IMR-90 (cell line): ENCODE data around the gene TTYH3. TPM values are rescaled to one million over a fixed set of nuclear protein-coding genes. Genes with fewer than 3 reads are reported as not detected.

Experiments
- ATAC-seq: fragments of 200-7000 bp; cut with Tn5 transposase; 2 replicates; pipeline ENCODE4 v1.9.1; 2020; ENCODE audit warnings: low read depth, mild to moderate bottlenecking, moderate library complexity
- BruUV-seq: library from RNA; stranded (reverse); fragments of 400-500 nt; replicated peaks from 2 replicates; lab custom pipeline; 2021; lab: Mats Ljungman, UMichigan
- CTCF ChIA-PET: fragments of 300-600 bp; formaldehyde crosslinking; extraction: SDS; loops from one replicate; lab custom pipeline; 2021; ENCODE audit warnings: antibody characterized with exemption; lab: Yijun Ruan, JAX
- POLR2A ChIA-PET: fragments of 300-600 bp; sonication (Branson Sonifier 250); formaldehyde crosslinking; loops from one replicate; lab custom pipeline; 2022; ENCODE audit warnings: antibody characterized with exemption; ENCODE audit not compliant: unreplicated experiment; lab: Charles Lee
- DNase-seq: peaks from one replicate; pipeline ENCODE4 v3.0.0; 2013
- H2AFZ ChIP-seq: replicated peaks from 2 replicates; pipeline ENCODE3; 2013; ENCODE audit warnings: low read length, mild to moderate bottlenecking; ENCODE audit not compliant: poor library complexity
- H2AK5ac ChIP-seq: 2 replicates; pipeline ENCODE4 v1.6.1; 2013; ENCODE audit warnings: low read depth, low read length, inconsistent platforms
- H2AK9ac ChIP-seq: replicated peaks from 2 replicates; pipeline ENCODE3; 2013; ENCODE audit warnings: mild to moderate bottlenecking, low read depth, low read length, moderate library complexity; ENCODE audit not compliant: poor library complexity
- H2BK120ac ChIP-seq: 2 replicates; pipeline ENCODE4 v1.6.1; 2013; ENCODE audit warnings: low read depth, low read length, inconsistent platforms
- H2BK15ac ChIP-seq: 3 replicates; pipeline ENCODE4 v1.6.1; 2013; ENCODE audit warnings: low read depth, low read length, inconsistent platforms
- H2BK20ac ChIP-seq: 2 replicates; pipeline ENCODE4 v1.6.1; 2013; ENCODE audit warnings: low read depth, mild to moderate bottlenecking, inconsistent platforms, low read length, moderate library complexity
- H2BK5ac ChIP-seq: 2 replicates; pipeline ENCODE4 v1.6.1; 2013; ENCODE audit warnings: mild to moderate bottlenecking, low read depth, low read length, inconsistent platforms; ENCODE audit not compliant: poor library complexity, severe bottlenecking
- H3K14ac ChIP-seq: replicated peaks from 2 replicates; pipeline ENCODE4 v1.6.1; 2013; ENCODE audit warnings: low read depth, low read length, inconsistent platforms
- H3K18ac ChIP-seq: 2 replicates; pipeline ENCODE4 v1.6.1; 2013; ENCODE audit warnings: low read depth, low read length, control low read depth
- H3K23ac ChIP-seq: 2 replicates; pipeline ENCODE4 v1.6.1; 2013; ENCODE audit warnings: low read depth, low read length, inconsistent platforms
- H3K27ac ChIP-seq: 2 replicates; pipeline ENCODE4 v1.5.1; 2013; ENCODE audit warnings: mild to moderate bottlenecking, control low read depth, low read length; ENCODE audit not compliant: insufficient read depth
- H3K27me3 ChIP-seq: 2 replicates; pipeline ENCODE4 v1.6.1; 2013; ENCODE audit warnings: low read length; ENCODE audit not compliant: control insufficient read depth, insufficient read depth
- H3K36me3 ChIP-seq: 2 replicates; pipeline ENCODE4 v1.6.1; 2013; ENCODE audit warnings: low read length, mixed read lengths; ENCODE audit not compliant: control insufficient read depth, insufficient read depth
- H3K4ac ChIP-seq: 2 replicates; pipeline ENCODE4 v1.6.1; 2013; ENCODE audit warnings: low read depth, low read length, inconsistent platforms
- H3K4me1 ChIP-seq: 2 replicates; pipeline ENCODE4 v1.6.1; 2013; ENCODE audit warnings: low read length, mixed read lengths; ENCODE audit not compliant: control insufficient read depth, insufficient read depth
- H3K4me2 ChIP-seq: 2 replicates; pipeline ENCODE4 v1.6.1; 2013; ENCODE audit warnings: low read depth, mild to moderate bottlenecking, control low read depth, low read length, moderate library complexity
- H3K4me3 ChIP-seq: 2 replicates; pipeline ENCODE4 v1.5.1; 2013; ENCODE audit warnings: low read depth, mild to moderate bottlenecking, control low read depth, low read length, moderate library complexity; ENCODE audit not compliant: insufficient read depth
- H3K56ac ChIP-seq: 2 replicates; pipeline ENCODE4 v1.6.1; 2013; ENCODE audit warnings: low read length, inconsistent platforms; ENCODE audit not compliant: insufficient read depth; ENCODE audit errors: extremely low read depth
- H3K79me1 ChIP-seq, 2 experiments: 2 replicates each; pipeline ENCODE4 v1.6.1; 2013; ENCODE audit warnings: low read length in 2 of 2, inconsistent platforms in 1 of 2, low read depth in 1 of 2
- H3K9ac ChIP-seq: 2 replicates; pipeline ENCODE4 v1.6.1; 2013; ENCODE audit warnings: low read depth, low read length, control low read depth
- H3K9me1 ChIP-seq: 2 replicates; pipeline ENCODE4 v1.6.1; 2013; ENCODE audit warnings: low read length, inconsistent platforms; ENCODE audit not compliant: insufficient read depth
- H3K9me3 ChIP-seq: 2 replicates; pipeline ENCODE4 v1.6.1; 2013; ENCODE audit warnings: low read length; ENCODE audit not compliant: control insufficient read depth, insufficient read depth
- H4K20me1 ChIP-seq: 2 replicates; pipeline ENCODE4 v1.6.1; 2013; ENCODE audit warnings: low read length, inconsistent platforms; ENCODE audit not compliant: insufficient read depth
- H4K5ac ChIP-seq: 2 replicates; pipeline ENCODE4 v1.6.1; 2013; ENCODE audit warnings: mild to moderate bottlenecking, low read depth, low read length, control low read depth
- H4K8ac ChIP-seq, 2 experiments: 2 replicates each; pipeline ENCODE4 v1.6.1; 2013; ENCODE audit warnings: low read depth in 2 of 2, low read length in 2 of 2, control low read depth in 1 of 2, inconsistent platforms in 1 of 2
- H4K91ac ChIP-seq: 2 replicates; pipeline ENCODE4 v1.6.1; 2013; ENCODE audit warnings: low read depth, low read length, inconsistent platforms; ENCODE audit not compliant: insufficient read depth
- BHLHE40 ChIP-seq: fragments of 150-350 bp; IDR thresholded peaks from 2 replicates; pipeline ENCODE4 v1.6.1; 2016; ENCODE audit warnings: mild to moderate bottlenecking, low read depth, low read length
- CEBPB ChIP-seq: IDR thresholded peaks from 2 replicates; pipeline ENCODE4 v1.6.1; 2012; ENCODE audit warnings: low read depth, low read length, improper control_type of control experiment
- CHD1 ChIP-seq: IDR thresholded peaks from 2 replicates; pipeline ENCODE4 v1.6.1; 2012; ENCODE audit warnings: low read depth, low read length, improper control_type of control experiment
- CTCF ChIP-seq: conservative IDR thresholded peaks from 2 replicates; pipeline ENCODE4 v1.5.1; 2012; ENCODE audit warnings: mild to moderate bottlenecking, low read depth, low read length, improper control_type of control experiment
- ELK1 ChIP-seq: fragments of 150-350 bp; IDR thresholded peaks from 2 replicates; pipeline ENCODE4 v1.6.1; 2016; ENCODE audit warnings: low read depth, mild to moderate bottlenecking, low read length, moderate library complexity, borderline replicate concordance
- FOS ChIP-seq: fragments of 150-350 bp; IDR thresholded peaks from 2 replicates; pipeline ENCODE4 v1.6.1; 2016; ENCODE audit warnings: low read depth, low read length
- MAFK ChIP-seq: IDR thresholded peaks from 2 replicates; pipeline ENCODE4 v1.6.1; 2012; ENCODE audit warnings: low read depth, low read length, improper control_type of control experiment
- MAZ ChIP-seq: IDR thresholded peaks from 2 replicates; pipeline ENCODE4 v1.6.1; 2012; ENCODE audit warnings: low read depth, mild to moderate bottlenecking, low read length, improper control_type of control experiment, moderate library complexity, borderline replicate concordance
- MXI1 ChIP-seq: IDR thresholded peaks from 2 replicates; pipeline ENCODE4 v1.6.1; 2012; ENCODE audit warnings: low read depth, mild to moderate bottlenecking, low read length, moderate library complexity, borderline replicate concordance
- NFE2L2 ChIP-seq: fragments of 150-350 bp; IDR thresholded peaks from 2 replicates; pipeline ENCODE4 v1.6.1; 2016; ENCODE audit warnings: low read depth, mild to moderate bottlenecking, low read length
- POLR2A ChIP-seq: IDR thresholded peaks from 2 replicates; pipeline ENCODE4 v1.6.1; 2012; ENCODE audit warnings: mild to moderate bottlenecking, low read depth, low read length
- RCOR1 ChIP-seq: IDR thresholded peaks from 2 replicates; pipeline ENCODE4 v1.6.1; 2012; ENCODE audit warnings: mild to moderate bottlenecking, low read length, improper control_type of control experiment; ENCODE audit not compliant: insufficient replicate concordance
- SMC3 ChIP-seq: fragments of 150-350 bp; IDR thresholded peaks from 2 replicates; pipeline ENCODE4 v1.6.1; 2016; ENCODE audit warnings: low read depth, mild to moderate bottlenecking, antibody characterized with exemption, low read length, moderate library complexity
- USF2 ChIP-seq: fragments of 150-350 bp; IDR thresholded peaks from 2 replicates; pipeline ENCODE4 v1.6.1; 2017; ENCODE audit warnings: mild to moderate bottlenecking, antibody characterized with exemption, low read length, low read depth
- WGBS, 2 experiments: methylation state at CpG; one replicate each; pipeline versions ENCODE4 v1.1.5 to v1.1.7; 2013; ENCODE audit warnings: missing lambda C conversion rate in 2 of 2; ENCODE audit not compliant: insufficient read length in 1 of 2; ENCODE audit errors: extremely low coverage in 2 of 2; 5-methylcytosine and 5-hydroxymethylcytosine counted together
- dilution Hi-C: fragments of 300-500 bp; cut with HindIII; formaldehyde crosslinking; loops from one replicate; pipeline ENCODE4 v1.14.3; 2018; ENCODE audit warnings: low sequenced_read_pairs; ENCODE audit not compliant: unreplicated experiment
- in situ Hi-C: fragments of 300-500 bp; cut with MboI; formaldehyde crosslinking; loops from 3 replicates; pipeline ENCODE4 v1.14.3; 2019; ENCODE audit warnings: low sequenced_read_pairs, inconsistent platforms, mixed read lengths
- intact Hi-C: fragments of 100-400 bp; cut with micrococcal nuclease; formaldehyde crosslinking; loops from 2 replicates; pipeline ENCODE4 v1.10.0; 2022
- polyA plus RNA-seq, 3 experiments: library from polyadenylated mRNA; depleted of rRNA; stranded (reverse); fragments of >200 nt; gene quantifications; 2 replicates each; pipeline ENCODE4 v1.2.3, GENCODE V29; 2012; ENCODE audit warnings: low replicate concordance in 1 of 3
- total RNA-seq: library from RNA; depleted of rRNA; stranded (reverse); fragments of >200 nt; gene quantifications from 2 replicates; pipeline ENCODE4 v1.2.3, GENCODE V29; 2012

Gene TTYH3
- total and polyA plus RNA-seq, 2 of the 4 experiments (the other 2 are of a cell fraction), result 5.6 to 82.6 TPM

GRCh38 chr7:2661096-2661449 is 29.3 kb downstream of the TTYH3 start:
- H2AK9ac ChIP-seq, result no peak overlapping the region
- in situ Hi-C loops (no loop called here), intact Hi-C loops (no loop called here)

More at GRCh38 chr7:2661096-2661449, 29.3 kb downstream of the TTYH3 start:
- H4K91ac ChIP-seq, result no peak overlapping the region
- CTCF ChIA-PET, result no interaction called here
- H3K4me3 ChIP-seq, result no peak overlapping the region
- TF ChIP-seq CEBPB (no peak), MAZ (no peak), CHD1 (no peak), NFE2L2 (no peak), USF2 (no peak), ELK1 (no peak), POLR2A (no peak), RCOR1 (no peak), BHLHE40 (no peak), FOS (no peak), SMC3 (no peak), MXI1 (no peak), CTCF (no peak), MAFK (no peak)
- peaks cover 7 to 20% of the 10 kb centered on the region in 2 experiments; a peak in 2 of 4 replicates for H3K79me1 ChIP-seq
- no peak overlapping the region for H2BK15ac ChIP-seq
- H2AK5ac ChIP-seq, result no peak overlapping the region
- no peak overlapping the region for H4K5ac ChIP-seq
- peaks cover 52% of the 10 kb centered on the region for H3K36me3 ChIP-seq
- no peak overlapping the region for H3K4ac ChIP-seq
- no peaks in the 10 kb centered on the region for H3K9me3 ChIP-seq
- dilution Hi-C loops, result no loop called here
- no peak overlapping the region for H3K9ac ChIP-seq
- H2BK20ac ChIP-seq, result no peak overlapping the region
- H3K4me2 ChIP-seq, result no peak overlapping the region
- no peak overlapping the region for H3K14ac ChIP-seq
- no peak overlapping the region for H2BK5ac ChIP-seq
- H2BK120ac ChIP-seq, result no peak overlapping the region
- POLR2A ChIA-PET, result no interaction called here
- H3K18ac ChIP-seq, result no peak overlapping the region
- no peak for DNase-seq
- ATAC-seq, result no peak
- no peak overlapping the region for H3K23ac ChIP-seq
- no peak overlapping the region for H3K27ac ChIP-seq
- H3K4me1 ChIP-seq, result no peaks in the 10 kb centered on the region
- H2AFZ ChIP-seq, result no peak overlapping the region
- peaks cover 28% of the 10 kb centered on the region for H4K20me1 ChIP-seq
- 80% methylated on average over 4 of the region's 10 CpGs; no CpG with 5 or more reads in 1 of the 2 experiments for WGBS, 2 experiments
- no peaks in the 10 kb centered on the region for H3K27me3 ChIP-seq
- H3K9me1 ChIP-seq, result no peaks in the 10 kb centered on the region; the same call in 1 of the 2 replicates
- H4K8ac ChIP-seq, result no peak overlapping the region
- no peak overlapping the region for H3K56ac ChIP-seq
- no TSS peak for BruUV-seq
